Suprapubic skin (tissue), 4 donors: ENCODE results near the gene YWHAH.

Experiments used
- EP300 ChIP-seq: sonication (generic); formaldehyde crosslinking; IDR thresholded peaks from one replicate; pipeline ENCODE4 v1.6.1; 2017; ENCODE audit warnings: antibody characterized with exemption
- POLR2A ChIP-seq, 2 donors: fragments of 450-650 bp; IDR thresholded peaks; one replicate each; pipeline ENCODE4 v1.6.1; 2017; ENCODE audit warnings: antibody characterized with exemption in 2 of 2, mild to moderate bottlenecking in 2 of 2, moderate library complexity in 2 of 2
- POLR2AphosphoS5 ChIP-seq, 3 donors: sonication (generic); formaldehyde crosslinking; IDR thresholded peaks; one replicate each; pipeline ENCODE4 v1.6.1; 2017; ENCODE audit warnings: antibody characterized with exemption in 3 of 3
- TF ChIP-seq, protein P1 (sequence below), 2 donors: fragments of 200-600 bp in 1 of 2; fragments of 450-650 bp in 1 of 2; sonication (generic) in 1 of 2; IDR thresholded peaks; one replicate each; pipeline ENCODE4 v1.5.1; 2016 to 2019; ENCODE audit warnings: antibody characterized with exemption in 2 of 2, mild to moderate bottlenecking in 1 of 2, moderate library complexity in 1 of 2

DNA sequence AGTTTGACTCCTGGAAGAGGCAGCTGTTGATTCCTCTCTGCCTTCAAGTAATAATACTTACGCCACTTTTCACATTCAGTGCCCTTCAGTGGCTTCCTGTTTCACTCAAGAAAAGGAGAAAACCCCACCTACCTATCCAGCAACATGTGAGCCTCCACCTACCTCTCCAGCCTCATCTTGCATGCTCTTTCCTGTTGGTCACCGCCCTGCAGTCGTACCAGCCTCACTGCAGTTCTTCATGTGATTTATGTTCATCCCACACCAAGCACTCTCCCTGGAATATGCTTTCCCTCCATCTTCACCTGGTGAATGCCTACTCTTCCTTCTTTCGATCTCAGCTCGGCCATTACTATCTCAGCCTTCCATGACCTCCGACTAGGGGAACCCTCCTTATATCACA lies 21.8 kb upstream of the YWHAH start:
- TF ChIP-seq EP300: no peak
- no peak for TF ChIP-seq POLR2AphosphoS5 (IDR thresholded peaks at IDR 0.05)
- TF ChIP-seq POLR2A (IDR thresholded peaks at IDR 0.05): no peak
- TF ChIP-seq, protein P1, sequence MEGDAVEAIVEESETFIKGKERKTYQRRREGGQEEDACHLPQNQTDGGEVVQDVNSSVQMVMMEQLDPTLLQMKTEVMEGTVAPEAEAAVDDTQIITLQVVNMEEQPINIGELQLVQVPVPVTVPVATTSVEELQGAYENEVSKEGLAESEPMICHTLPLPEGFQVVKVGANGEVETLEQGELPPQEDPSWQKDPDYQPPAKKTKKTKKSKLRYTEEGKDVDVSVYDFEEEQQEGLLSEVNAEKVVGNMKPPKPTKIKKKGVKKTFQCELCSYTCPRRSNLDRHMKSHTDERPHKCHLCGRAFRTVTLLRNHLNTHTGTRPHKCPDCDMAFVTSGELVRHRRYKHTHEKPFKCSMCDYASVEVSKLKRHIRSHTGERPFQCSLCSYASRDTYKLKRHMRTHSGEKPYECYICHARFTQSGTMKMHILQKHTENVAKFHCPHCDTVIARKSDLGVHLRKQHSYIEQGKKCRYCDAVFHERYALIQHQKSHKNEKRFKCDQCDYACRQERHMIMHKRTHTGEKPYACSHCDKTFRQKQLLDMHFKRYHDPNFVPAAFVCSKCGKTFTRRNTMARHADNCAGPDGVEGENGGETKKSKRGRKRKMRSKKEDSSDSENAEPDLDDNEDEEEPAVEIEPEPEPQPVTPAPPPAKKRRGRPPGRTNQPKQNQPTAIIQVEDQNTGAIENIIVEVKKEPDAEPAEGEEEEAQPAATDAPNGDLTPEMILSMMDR (IDR thresholded peaks at IDR 0.05): no peak
